Hippocampal formation (tissue), 2 donors: Measurements from ENCODE around the gene FRMPD4.

Experiments
- DNase-seq, 2 donors: peaks; one replicate each; lab custom pipeline; 2025; lab: John Stamatoyannopoulos, UW

FRMPD4 gene

DNA sequence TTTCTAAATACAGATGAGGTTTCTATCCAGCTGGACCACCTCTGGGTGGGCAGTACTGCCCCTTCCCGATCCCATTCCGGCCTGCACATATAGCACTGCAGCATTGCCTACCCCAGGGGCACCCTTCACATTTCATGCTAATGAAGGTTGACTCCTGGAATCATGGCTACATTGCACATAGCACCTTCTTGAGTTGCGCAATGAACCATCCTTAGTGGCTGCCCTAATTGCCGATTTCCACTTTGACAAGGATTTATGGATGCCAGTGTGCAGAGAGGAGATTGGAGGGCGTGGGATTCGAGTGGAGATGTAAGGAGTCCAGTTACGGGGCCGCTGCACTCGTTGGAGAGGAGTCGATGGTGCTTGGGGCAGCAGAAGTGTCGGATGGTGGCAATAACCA lies 229.0 kb downstream of the FRMPD4 start:
- DNase-seq, result no peak

DNA sequence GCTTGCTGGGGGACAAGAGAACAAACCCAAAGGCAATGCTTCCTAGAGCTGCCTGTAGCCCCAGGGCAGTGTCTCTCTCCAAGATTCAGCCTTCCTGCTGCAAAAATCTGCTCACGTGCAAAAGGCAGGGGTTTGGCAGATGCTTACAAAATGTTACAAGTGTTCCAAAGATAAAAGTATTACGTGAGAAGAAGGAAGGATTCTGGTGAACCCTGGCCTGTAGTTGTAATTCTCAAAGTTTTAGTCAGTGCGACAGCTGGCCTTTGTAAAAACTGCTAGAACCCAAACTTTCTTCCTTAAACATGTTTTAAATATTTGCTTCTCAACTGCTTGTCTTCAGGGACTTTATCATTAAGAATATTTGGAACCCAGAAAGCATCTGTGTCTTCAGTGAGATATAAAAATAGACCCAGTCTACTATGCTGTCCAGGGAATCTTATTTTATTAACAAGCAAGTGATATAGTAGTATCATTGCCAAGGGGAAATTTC lies 232.3 kb downstream of the FRMPD4 start:
- no peak for DNase-seq

DNA sequence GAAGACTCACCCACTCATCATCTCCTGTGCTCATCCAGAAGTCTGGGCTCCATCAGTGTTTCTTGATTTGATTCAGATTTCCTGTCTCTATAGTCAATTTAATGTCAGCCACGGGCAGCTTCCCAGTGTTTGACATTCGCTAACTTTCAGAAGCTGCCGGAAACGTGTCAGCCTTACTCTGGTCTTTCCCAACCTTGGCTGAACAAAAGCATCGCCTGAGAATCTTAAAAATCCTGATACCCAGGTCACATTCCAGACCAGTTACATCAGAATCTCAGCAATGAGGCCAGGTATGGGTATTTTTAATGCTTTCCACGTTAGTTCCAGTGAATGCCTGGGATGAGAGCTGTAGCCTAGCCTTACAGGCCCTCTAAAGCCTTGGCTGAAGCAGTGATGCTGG lies 233.8 kb downstream of the FRMPD4 start:
- DNase-seq, result no peak

DNA sequence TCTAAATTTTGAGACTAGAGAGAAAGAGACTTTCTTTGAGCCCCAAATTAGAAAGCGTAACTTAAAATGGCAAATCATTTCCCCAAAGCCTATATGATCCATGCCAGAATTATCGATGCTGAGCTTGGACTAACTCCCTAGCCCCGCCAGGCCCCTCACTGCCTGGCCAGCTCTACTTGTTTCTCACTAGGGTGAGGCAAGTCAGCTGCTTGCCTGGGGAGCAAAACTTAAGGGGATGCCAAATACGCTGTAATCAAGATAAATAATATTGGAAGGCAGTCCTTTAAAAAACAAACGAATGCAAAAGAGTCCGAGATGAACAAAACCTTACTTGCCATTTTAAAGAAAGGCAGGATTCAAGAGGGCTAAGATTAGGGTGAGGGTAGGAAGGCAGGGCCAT lies 236.0 kb downstream of the FRMPD4 start:
- no peak for DNase-seq

DNA sequence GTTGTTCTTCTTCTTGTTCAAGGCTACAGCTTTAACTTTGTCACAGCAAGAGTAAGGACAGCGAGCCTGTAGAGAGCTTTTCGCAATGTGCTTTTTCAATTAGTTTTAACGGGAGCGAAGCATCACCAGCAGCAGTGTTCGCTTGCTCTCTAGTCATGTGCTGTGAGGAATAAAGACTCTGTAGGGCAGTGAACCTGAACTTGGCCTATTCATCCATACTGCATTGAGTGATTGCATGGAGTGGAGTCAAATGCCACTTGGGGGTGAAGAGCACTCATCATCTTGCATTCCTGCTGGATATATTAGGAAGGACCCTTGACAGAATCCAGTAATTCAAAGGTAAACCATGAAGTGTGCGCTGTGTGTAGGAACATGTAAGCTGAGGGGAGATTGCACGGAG lies 240.0 kb downstream of the FRMPD4 start:
- no peak for DNase-seq

DNA sequence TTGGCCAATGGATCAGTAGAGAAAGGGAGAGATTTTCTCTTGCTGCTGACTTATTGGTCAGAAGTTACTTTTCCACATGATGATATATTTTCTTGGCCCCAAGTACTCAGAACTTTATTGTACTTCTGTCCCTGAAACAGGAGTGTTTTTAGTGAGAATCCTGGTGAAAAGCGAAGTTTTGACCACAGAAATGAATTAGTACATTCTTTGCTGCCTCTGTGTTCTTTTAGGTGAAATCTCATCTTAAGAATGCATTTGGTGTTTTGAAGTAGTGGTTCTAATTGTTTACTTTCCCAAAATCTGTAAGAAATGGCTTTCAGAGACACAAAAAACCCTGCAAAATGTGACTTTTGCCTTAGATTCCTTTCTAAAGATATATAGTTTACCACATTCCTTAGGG lies 240.4 kb downstream of the FRMPD4 start:
- DNase-seq, result no peak

DNA sequence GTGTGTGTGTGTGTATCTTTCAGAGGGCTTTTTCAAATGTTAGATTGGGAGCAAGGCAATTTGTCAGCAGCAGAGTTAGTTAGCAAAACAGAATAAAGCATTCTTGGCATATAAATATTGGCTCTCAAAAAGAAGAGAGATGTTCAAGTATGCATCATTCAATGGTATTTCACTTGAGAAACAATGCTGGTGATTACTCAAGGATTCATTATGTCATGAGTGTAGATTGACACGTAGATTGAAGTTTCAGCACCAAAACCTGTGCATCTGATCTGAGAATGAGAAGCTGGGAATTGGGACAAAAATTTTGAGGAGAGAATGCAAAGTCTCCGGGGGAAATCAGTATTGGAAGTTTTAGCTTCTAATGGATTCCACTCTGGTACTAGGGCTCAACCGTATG lies 241.4 kb downstream of the FRMPD4 start:
- no peak for DNase-seq

DNA sequence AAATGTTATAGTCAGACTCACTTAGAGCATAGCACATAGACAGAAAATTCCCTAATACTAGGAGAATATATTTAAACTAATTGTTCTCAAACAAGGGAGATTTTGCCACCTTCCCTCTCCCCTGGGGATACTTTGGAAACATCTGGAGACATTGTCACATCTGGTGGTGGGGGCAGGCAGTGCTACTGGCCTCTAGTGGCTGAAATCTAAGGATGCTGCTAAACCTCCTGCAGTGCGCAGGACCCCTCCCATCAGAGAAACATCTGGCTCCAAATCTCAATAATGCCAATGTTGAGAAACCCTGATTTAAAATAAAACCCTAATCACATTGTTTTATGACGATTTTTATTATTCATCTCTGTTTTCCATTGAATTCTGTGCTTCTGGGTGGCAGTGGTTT lies 244.9 kb downstream of the FRMPD4 start:
- DNase-seq, result no peak

DNA sequence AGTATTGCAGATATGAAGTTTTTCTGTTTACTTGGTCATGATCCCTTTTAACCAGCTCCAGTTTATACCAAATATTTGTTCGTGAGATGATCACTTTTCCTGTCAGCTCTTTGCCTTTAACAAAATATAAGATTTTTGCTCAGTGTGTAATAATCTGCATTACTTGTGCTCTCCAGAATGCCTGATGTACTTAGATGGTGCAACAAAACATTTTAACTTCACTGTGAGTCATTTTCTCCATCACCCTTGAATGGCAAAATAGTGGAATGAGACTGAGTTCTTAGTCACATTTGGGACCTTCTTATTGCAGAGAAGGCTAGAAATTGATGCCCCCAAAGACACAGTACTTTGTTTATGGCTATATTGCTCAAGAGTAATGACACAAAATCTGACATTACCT lies 252.0 kb downstream of the FRMPD4 start:
- no peak for DNase-seq

DNA sequence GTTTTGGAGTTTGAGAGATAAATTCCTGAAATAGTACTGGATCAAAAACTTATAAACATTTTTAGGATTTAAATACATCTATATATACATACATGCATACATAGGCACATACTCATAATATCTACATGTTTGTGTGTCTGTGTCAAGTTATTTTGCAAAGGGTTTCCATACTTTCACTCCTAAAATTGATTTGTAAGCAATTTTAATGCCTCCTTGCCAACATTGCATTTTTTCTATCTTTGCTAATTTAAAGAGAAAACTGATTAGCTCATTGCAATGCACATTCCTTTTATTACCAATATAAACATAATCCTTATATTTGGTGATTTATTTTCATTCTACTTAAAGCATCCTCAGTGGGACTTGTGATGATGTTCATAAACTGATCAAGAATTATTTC lies 258.3 kb downstream of the FRMPD4 start:
- no peak for DNase-seq

DNA sequence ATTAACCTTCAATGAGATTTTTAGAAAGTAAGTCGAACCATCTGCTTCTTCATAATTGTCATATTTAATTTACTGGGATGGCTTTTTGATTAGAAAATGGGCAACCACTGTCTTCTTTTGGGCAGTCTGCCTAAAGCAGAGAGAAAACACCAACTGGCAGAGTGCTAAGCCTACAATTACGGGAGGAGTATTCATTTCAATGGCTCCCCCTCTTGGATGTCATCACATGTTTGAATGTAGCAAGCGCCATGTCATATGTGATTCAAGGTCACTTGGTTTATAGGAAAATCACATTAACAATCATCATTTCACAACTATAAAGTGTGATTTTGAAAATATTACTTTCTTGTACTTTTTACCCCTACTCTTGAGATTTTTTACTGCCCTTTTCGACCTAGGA lies 261.9 kb downstream of the FRMPD4 start:
- no peak for DNase-seq

DNA sequence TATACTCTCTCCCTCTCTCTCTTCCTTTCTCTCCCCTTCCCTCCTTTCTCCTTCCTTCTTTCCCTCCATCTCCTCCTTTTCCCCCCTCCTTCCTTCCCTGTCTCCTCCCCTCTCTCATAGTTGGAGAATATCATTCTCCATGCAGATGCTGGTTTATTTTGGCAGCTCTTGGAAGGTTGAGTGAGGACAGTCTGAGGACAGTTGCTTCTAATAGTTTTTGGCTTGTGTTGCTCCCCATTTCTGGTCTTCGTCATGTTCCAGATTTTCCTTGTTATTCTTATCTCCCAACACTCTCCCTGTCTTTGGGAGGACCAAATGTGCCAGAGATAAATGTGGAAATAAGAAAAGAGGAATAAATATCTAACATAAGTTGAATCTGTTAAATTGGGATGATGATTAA lies 263.0 kb downstream of the FRMPD4 start:
- no peak for DNase-seq

DNA sequence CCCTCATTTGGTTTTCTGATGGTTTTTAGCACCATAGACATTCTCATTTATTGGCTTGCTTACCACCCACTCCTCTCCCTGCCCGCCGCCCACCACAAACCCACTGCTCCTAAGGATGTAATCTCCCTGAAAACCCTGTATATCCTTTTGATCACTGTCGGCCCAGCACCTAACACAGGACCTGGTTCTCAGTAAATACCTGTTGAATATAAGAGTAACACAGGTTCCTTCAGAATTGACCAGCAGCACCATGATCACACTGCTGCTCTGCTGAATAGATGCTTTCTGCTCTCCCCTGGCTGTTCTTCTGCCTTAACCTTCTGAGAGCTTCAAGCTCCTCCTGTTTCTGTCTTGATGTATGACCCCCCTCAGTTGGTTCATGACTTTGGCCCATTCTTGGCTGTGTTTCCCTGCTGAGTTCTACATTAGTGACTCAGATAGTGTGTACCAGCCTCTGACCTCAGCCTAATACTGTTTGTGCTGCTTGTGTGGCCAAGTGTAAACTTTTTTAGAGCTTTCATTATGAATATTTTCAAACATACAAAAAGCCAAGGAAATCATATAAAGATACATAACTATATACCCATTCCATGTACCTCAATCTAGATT lies 265.3 kb downstream of the FRMPD4 start:
- no peak for DNase-seq

DNA sequence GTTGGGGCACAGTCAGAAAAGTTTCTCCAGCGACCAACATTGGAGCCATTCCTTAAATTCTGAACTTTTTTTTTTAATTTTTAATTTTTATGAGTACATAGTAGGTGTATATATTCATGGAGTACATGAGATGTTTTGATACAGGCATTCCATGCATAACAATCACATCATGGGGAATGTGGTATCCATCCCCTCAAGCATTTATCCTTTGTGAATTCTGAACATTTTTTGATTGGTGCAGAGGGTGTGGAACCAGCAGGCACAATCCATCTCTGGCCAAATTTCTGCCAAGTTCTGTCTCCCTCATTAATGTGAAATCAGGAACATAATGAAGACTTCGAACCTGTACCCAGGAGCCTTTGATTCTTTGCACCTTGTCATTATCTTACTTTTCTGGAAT lies 267.0 kb downstream of the FRMPD4 start:
- no peak for DNase-seq

DNA sequence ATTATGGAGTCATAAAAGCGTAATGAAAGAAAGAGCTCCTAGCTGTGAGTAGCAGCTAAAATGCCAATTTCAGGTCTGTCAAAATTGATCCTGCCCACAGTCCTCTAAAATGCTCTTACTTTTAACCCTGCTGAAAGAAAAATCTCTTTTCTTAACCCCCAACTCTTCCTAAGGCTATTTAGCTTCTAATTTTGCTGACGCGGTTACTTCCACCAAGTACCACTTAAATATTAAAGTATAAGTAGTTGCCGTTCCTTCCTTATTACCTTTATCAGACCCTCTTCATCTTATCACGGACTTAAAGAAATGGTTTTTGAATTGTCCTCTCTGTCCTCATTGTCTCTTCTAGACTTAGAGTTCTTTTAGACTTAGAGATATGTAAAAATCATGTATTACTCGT lies 272.2 kb downstream of the FRMPD4 start:
- no peak for DNase-seq

DNA sequence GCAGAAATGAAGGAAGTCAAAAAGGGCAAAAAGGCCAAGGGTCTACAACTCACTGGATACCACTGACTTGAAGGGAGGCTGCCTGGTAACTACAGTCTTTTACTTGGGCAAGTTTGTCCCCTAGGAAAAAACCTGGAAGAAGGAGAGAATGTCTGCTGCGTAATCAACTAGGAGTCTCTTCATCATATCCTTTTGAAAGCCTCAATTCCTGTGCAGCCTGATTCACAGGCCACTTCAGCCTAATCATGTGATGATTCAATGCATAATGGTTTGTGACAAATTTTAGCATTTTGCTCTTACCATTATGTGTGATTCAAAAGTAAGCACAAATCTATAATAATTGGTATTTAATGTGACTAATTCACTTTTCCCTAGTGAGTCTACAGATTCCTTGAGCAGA lies 273.6 kb downstream of the FRMPD4 start:
- no peak for DNase-seq

DNA sequence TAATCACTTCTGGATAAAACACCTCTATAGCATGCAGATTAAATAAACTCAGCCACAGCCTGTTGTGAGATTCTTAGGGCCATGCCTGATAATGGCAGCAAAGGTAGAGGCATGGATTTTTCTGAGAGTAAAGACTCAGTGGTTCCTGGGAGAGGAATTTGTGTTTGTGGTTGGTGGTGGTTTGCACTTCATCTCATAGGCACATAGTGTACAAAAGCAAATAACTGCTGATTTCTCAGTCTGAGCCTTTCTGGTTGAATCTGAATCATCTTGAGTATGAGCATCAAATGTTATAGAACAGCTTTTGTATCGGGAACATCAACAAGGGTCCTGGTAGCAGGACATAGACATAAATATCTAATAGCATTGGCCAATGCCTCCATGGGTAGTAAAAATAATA lies 274.3 kb downstream of the FRMPD4 start:
- no peak for DNase-seq

DNA sequence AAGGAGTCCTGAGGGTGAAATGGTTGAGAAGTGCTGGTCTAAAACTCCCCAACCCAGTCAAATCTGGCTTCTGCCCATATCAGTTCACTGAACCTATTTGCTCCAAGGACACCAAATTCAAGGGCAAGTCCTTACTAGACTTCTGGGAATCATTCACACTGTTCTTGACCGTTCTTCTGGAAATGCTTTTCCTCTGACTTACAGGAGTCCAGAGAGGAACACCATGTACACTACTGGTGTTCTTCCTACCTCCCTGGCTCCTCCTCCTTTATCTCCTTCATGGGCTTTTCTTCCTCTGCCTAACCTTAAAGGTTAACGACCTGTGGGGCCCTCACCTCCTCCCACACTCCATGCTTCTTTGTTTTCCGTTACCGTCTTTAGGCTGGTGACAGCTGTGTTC lies 281.3 kb downstream of the FRMPD4 start:
- DNase-seq, result no peak

DNA sequence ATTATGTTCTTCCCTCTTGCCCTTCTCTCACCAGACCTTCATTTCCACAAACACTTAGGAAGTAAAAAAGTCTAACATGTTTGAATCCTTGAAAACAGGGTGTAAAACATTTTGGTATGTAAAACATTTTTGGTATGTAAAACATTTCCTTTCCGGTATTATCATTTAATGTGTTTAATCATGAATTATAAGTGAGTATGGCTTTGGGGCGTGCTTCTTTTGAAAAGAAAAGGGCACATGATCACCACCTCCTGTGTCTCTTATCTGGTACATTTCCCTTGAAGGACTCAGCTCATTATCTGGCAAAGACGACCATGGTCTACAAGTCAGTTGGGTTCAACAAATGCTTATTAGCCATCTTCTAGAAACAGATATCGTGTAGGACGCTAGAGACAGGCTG lies 283.6 kb downstream of the FRMPD4 start:
- no peak for DNase-seq

DNA sequence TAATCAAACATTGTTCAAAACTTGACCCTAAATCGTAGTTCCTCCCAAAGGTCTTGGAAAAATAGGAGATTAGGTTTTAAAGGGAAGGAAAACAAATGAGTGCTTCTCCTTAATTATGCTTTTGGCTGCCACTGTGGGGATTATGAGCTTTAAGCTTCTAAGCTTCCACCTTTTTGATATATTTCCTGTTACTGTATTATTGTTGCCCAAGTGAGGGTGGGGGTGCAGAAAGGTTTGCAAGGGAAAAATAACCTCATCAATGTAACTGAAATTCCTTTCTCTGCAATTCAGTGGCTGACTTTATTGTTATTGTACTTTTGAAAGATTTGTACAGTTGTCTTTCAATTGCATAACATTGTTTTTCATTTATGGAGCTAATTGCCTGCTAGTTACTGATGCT lies 285.1 kb downstream of the FRMPD4 start:
- DNase-seq, result no peak

DNA sequence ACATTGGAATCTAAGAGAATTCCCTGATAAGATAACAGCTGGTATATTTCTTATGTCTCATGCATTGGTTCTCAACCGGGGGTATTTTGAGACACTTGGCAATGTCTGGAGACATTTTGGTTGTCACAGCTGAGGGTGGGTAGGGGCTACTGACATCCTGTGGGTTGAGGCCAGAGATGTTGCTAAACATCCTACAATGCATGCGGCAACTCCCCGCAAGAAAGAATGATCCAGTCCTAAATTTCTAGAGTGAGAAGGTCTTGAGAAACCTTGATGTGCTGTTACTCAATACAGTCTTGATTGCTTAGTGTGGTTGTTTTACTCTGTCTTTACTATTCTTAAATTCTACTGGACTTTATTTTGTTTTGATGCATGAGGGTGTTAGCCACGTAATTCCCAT lies 287.2 kb downstream of the FRMPD4 start:
- no peak for DNase-seq

DNA sequence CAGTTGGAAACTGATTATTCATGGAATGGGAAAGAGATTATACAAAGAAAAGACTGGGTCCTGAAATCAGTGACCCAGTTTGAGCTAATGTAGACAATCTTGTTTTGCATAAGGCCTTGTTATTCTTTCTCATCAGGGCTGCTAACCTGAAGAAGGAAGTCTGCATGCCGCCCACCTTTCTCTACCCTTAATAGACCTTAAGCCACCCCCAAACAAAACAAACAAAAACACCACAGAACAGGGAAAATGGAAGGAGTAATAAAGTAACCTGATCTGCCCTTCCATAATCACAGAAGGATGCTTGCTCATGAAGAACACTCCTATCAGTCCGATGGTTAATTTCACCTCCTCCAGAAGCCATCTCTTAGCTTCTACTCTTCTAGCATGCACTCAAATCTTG lies 288.1 kb downstream of the FRMPD4 start:
- DNase-seq, result no peak

DNA sequence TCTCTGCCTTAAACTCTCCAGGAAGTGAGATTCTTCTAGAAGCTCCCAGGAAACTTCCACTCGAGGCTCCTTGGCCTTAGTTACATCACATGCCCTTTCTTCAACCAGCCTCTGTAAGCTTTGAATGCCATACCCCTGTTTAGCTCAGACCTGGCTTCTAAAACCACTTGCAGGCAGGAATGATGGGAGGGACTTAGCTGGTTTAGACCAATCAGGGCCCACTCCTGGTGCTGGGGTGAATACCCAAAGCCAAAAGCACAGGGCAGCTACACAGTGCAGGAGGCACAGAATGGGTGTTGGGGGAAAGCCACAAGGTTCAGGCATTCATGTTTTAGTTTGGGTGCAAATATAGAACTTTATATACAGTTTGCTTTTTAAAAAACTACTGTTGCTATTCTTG lies 296.2 kb downstream of the FRMPD4 start:
- DNase-seq, result no peak

DNA sequence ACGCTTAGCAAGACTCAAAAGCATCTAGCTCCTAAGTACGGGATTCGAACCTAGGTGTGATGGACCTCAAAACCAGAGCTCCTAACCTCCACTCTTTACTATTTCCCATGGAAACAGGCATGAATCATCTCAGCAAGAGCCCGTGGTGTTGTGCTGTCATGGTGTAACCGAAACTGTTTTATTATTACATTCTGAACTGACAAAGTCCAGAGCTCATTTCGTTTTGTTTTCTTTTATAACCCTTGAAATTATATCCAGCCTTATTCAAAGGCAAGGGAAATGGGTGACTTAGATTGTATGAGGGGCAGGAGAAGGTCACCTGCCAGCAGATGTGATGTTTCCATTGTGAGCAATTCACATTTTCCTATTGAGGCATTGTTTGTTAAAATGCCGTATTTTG lies 301.1 kb downstream of the FRMPD4 start:
- no peak for DNase-seq

DNA sequence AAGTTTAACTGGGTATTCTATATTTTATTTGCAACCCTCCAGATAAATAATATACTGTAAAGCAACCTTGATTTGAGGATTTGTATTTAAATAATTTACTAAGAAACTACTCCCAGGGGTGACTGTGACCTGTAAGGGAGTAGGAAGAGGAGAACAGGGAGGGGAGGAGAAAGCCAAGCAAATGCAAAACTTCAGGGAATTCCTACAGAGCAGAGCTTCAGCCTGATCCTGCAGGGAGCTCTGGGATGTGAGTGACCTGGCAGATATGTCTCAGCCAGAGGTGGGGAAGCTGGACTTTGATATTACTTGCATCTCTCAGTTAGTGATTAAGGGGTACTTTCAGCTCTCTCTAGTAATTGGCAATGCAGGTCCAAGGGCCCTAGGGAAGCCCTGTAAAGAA lies 302.0 kb downstream of the FRMPD4 start:
- DNase-seq, result no peak
